HEK293 (cell line): ENCODE measurements around the gene MLPH.

ENCODE experiments used
- MYNN ChIP-seq: fragments of 450-650 bp; formaldehyde crosslinking; IDR thresholded peaks from 2 replicates; pipeline ENCODE4 v1.5.1; 2016; ENCODE audit warnings: missing biosample characterization, missing genetic modification characterization, borderline replicate concordance
- RBAK ChIP-seq: fragments of 450-650 bp; formaldehyde crosslinking; IDR thresholded peaks from 2 replicates; pipeline ENCODE4 v1.5.1; 2016; ENCODE audit warnings: missing biosample characterization, missing genetic modification characterization
- ZNF174 ChIP-seq: fragments of 450-650 bp; formaldehyde crosslinking; IDR thresholded peaks from 2 replicates; pipeline ENCODE4 v1.5.0; 2017; ENCODE audit warnings: missing biosample characterization, mild to moderate bottlenecking, missing genetic modification characterization
- ZNF184 ChIP-seq: fragments of 450-650 bp; IDR thresholded peaks from 2 replicates; pipeline ENCODE4 v1.5.1; 2018; ENCODE audit warnings: missing biosample characterization, mild to moderate bottlenecking, missing genetic modification characterization
- ZNF23 ChIP-seq: fragments of 450-650 bp; formaldehyde crosslinking; IDR thresholded peaks from 2 replicates; pipeline ENCODE4 v1.5.1; 2016; ENCODE audit warnings: missing biosample characterization, missing genetic modification characterization, borderline replicate concordance
- ZNF302 ChIP-seq: fragments of 450-650 bp; formaldehyde crosslinking; IDR thresholded peaks from 2 replicates; pipeline ENCODE4 v1.5.1; 2016; ENCODE audit warnings: missing biosample characterization, missing genetic modification characterization, low read depth
- ZNF561 ChIP-seq: fragments of 450-650 bp; IDR thresholded peaks from 2 replicates; pipeline ENCODE4 v1.5.1; 2018; ENCODE audit warnings: missing biosample characterization, missing genetic modification characterization, borderline replicate concordance
- TF ChIP-seq, protein P1 (sequence below): fragments of 450-650 bp; formaldehyde crosslinking; conservative IDR thresholded peaks from 2 replicates; pipeline ENCODE4 v1.5.1; 2016; ENCODE audit warnings: low read depth, missing biosample characterization, missing genetic modification characterization
- TF ChIP-seq, protein P2 (sequence below): fragments of 450-650 bp; formaldehyde crosslinking; IDR thresholded peaks from 2 replicates; pipeline ENCODE4 v1.5.1; 2016; ENCODE audit warnings: missing biosample characterization, missing genetic modification characterization

DNA sequence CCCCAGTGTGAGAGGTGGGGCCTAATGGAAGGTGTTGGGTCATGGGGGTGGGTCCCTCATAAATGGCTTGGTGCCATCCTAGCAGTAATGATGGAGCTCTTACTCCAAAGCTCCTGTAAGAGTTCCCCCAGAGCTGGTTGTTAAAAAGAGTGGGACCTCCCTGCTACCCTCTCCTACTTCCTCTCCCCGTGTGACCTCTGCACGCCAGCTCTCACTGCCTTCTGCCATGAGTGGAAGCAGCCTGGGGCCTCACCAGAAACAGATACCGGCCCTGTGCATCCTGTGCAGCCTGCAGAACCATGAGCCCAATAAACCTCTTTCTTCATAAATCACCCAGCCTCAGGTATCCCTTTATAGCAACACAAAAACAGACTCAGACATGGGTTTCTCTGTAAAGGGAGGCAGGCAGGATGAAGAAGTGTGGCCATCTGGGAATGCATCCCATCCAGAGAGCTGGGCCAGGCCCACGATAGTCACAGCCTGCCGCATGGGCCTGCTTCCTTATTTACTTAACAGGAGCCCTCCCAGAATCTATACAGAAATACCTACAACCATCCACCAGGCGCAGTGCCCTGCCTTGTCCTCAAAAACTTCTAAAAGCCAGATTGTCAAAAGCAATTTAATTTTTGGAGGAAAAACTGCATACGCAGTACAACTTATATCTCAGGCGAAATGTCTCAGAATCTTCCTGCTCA lies 86.8 kb downstream of the MLPH start:
- TF ChIP-seq ZNF184 (tag by site-specific recombination) = no peak
- no peak for TF ChIP-seq ZNF302 (tag by site-specific recombination)
- no peak for TF ChIP-seq ZNF561 (tag by site-specific recombination)
- TF ChIP-seq, protein P1, sequence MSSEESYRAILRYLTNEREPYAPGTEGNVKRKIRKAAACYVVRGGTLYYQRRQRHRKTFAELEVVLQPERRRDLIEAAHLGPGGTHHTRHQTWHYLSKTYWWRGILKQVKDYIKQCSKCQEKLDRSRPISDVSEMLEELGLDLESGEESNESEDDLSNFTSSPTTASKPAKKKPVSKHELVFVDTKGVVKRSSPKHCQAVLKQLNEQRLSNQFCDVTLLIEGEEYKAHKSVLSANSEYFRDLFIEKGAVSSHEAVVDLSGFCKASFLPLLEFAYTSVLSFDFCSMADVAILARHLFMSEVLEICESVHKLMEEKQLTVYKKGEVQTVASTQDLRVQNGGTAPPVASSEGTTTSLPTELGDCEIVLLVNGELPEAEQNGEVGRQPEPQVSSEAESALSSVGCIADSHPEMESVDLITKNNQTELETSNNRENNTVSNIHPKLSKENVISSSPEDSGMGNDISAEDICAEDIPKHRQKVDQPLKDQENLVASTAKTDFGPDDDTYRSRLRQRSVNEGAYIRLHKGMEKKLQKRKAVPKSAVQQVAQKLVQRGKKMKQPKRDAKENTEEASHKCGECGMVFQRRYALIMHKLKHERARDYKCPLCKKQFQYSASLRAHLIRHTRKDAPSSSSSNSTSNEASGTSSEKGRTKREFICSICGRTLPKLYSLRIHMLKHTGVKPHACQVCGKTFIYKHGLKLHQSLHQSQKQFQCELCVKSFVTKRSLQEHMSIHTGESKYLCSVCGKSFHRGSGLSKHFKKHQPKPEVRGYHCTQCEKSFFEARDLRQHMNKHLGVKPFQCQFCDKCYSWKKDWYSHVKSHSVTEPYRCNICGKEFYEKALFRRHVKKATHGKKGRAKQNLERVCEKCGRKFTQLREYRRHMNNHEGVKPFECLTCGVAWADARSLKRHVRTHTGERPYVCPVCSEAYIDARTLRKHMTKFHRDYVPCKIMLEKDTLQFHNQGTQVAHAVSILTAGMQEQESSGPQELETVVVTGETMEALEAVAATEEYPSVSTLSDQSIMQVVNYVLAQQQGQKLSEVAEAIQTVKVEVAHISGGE (tag by site-specific recombination) = no peak
- TF ChIP-seq MYNN (tag by site-specific recombination) = no peak
- TF ChIP-seq, protein P2, sequence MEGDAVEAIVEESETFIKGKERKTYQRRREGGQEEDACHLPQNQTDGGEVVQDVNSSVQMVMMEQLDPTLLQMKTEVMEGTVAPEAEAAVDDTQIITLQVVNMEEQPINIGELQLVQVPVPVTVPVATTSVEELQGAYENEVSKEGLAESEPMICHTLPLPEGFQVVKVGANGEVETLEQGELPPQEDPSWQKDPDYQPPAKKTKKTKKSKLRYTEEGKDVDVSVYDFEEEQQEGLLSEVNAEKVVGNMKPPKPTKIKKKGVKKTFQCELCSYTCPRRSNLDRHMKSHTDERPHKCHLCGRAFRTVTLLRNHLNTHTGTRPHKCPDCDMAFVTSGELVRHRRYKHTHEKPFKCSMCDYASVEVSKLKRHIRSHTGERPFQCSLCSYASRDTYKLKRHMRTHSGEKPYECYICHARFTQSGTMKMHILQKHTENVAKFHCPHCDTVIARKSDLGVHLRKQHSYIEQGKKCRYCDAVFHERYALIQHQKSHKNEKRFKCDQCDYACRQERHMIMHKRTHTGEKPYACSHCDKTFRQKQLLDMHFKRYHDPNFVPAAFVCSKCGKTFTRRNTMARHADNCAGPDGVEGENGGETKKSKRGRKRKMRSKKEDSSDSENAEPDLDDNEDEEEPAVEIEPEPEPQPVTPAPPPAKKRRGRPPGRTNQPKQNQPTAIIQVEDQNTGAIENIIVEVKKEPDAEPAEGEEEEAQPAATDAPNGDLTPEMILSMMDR (tag by site-specific recombination) = no peak
- no peak for TF ChIP-seq ZNF174 (tag by site-specific recombination)
- no peak for TF ChIP-seq RBAK
- TF ChIP-seq ZNF23 (tag by site-specific recombination) = no peak
